ENCODE data around the gene TLE4.

DNA sequence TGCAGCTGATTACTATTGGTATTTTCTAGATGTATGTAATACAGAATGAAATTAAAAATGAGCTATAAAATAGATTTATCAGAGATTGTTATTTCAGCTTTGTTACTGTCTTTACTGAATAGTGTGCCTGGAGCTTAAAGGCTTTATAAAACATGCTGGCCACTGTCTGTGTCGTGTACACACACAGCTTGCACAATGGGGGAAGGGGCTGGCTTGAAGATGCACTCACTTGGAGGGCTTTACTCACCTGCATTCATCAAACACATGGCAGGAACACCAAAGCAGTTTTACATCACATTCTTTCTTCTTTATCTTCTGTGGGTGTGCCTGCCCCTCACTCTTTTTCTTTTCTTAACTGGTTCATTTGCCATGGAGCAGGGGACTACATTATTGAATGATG is 60.9 kb downstream of the TLE4 start:
- TF ChIP-seq POLR2AphosphoS5 (IDR thresholded peaks at IDR 0.05; ENCODE audit: low read depth, low read length) (no peak), POLR2A (IDR thresholded peaks at IDR 0.05; ENCODE audit: low read depth, low read length) (no peak)
